Kidney epithelial cell (primary cell): ENCODE data around the gene RHBDD1. TPM values are rescaled to one million over a fixed set of nuclear protein-coding genes. Genes with fewer than 3 reads are reported as not detected.

Source experiments
- DNase-seq: peaks from one replicate; pipeline ENCODE4 v3.0.0-alpha.2; 2010; ENCODE audit warnings: low read depth
- H3K27me3 ChIP-seq: 2 replicates; pipeline ENCODE4 v1.6.0; 2011; ENCODE audit warnings: low read length; ENCODE audit not compliant: control insufficient read depth, insufficient read depth
- H3K36me3 ChIP-seq: 2 replicates; pipeline ENCODE4 v1.5.1; 2011; ENCODE audit warnings: low read length; ENCODE audit not compliant: control insufficient read depth, insufficient read depth
- H3K4me3 ChIP-seq: 2 replicates; pipeline ENCODE4 v1.5.1; 2011; ENCODE audit warnings: low read depth, mild to moderate bottlenecking, control low read depth, low read length
- CTCF ChIP-seq: IDR thresholded peaks from 2 replicates; pipeline ENCODE4 v1.5.1; 2011; ENCODE audit warnings: mild to moderate bottlenecking, moderate library complexity, low read length, control low read depth, inconsistent platforms; ENCODE audit not compliant: insufficient read depth, poor library complexity, severe bottlenecking
- total RNA-seq: library from RNA; depleted of rRNA; stranded (reverse); fragments of >200 nt; gene quantifications from 2 replicates; pipeline ENCODE4 v1.2.3, GENCODE V29; 2015

RHBDD1 gene
- total RNA-seq, 1 donor from 2014 or later: 23.7 TPM

- no peak for DNase-seq
- Histone ChIP-seq H3K27me3 (no peaks in the 10 kb centered on the region), H3K36me3 (no peaks in the 10 kb centered on the region), H3K4me3 (no peak overlapping the region)
- TF ChIP-seq CTCF: no peak
Measured at GRCh38 chr2:227010433-227010832, 174.6 kb downstream of the RHBDD1 start.

DNA sequence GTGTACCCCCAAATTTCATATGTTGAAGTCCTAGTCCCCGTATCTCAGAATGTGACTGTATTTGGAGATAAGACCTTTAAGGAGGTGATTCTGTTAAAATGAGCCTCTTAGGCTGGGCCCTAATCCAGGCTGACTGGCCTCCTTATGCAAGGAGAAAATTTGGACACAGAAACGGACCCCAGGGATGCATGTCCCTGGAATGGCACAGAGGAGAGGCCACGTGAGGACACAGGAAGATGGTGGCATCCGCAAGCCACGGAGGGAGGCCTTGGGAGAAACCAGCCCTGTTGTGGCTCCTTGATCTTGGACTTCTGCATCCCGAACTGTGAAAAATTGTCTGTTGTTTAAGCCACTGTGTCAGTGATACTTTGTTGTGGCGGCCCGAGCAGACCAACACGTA is 177.5 kb downstream of the RHBDD1 start:
- Histone ChIP-seq H3K36me3 (no peaks in the 10 kb centered on the region), H3K4me3 (no peak overlapping the region), H3K27me3 (no peaks in the 10 kb centered on the region)
- DNase-seq: no peak
- no peak for TF ChIP-seq CTCF

DNA sequence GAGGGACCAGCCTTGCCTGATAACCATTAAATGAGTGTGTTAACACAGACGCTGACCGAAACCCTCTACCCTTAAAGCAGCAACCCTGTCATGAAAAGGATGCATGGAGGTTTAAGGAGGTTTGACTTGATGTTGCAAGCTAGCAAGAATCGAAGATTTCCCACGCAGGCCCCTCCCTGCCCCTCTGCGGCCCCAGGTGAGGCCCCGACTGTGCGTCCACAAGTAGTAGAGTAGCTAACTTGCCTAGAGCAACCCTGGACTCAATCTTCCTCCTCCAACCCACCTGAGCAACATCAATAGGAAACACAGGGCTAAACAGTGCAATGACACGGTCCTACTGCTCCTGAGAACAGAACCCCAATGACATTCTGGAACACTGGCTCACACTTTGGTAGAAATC is 178.0 kb downstream of the RHBDD1 start:
- Histone ChIP-seq H3K36me3 (no peaks in the 10 kb centered on the region), H3K27me3 (no peaks in the 10 kb centered on the region), H3K4me3 (no peak overlapping the region)
- no peak for TF ChIP-seq CTCF
- DNase-seq: no peak

DNA sequence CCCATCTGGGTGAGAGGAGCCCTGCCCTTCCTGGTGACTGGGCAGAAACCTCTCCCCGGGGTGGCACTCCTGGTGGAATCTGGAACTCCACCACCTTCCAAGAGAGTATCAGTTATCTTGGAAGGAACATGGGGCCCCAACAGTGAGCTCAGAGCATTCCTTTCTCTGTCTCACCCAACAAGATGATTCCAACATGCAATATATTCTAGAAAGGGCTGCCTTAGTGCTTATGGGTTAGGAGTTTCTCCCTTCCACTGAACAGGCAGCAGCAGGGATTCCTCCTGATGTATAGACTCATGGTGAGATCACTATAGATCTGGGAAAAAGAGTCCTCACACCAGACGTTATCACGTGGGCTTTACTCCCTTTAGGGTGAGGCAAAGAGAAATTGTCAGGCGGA is 181.0 kb downstream of the RHBDD1 start:
- no peak for DNase-seq
- no peak overlapping the region for H3K4me3 ChIP-seq
- H3K27me3 ChIP-seq: no peaks in the 10 kb centered on the region
- no peak for TF ChIP-seq CTCF
- no peaks in the 10 kb centered on the region for H3K36me3 ChIP-seq

- DNase-seq: no peak
- H3K27me3 ChIP-seq: no peaks in the 10 kb centered on the region
- no peaks in the 10 kb centered on the region for H3K36me3 ChIP-seq
- H3K4me3 ChIP-seq: no peak overlapping the region
- no peak for TF ChIP-seq CTCF
Measured at GRCh38 chr2:227020416-227020815, 184.6 kb downstream of the RHBDD1 start.

GRCh38 chr2:227022608-227023007 is 186.8 kb downstream of the RHBDD1 start:
- Histone ChIP-seq H3K4me3 (no peak overlapping the region), H3K27me3 (no peaks in the 10 kb centered on the region), H3K36me3 (no peaks in the 10 kb centered on the region)
- no peak for DNase-seq
- no peak for TF ChIP-seq CTCF
